Left lung (tissue), 10 donors: ENCODE measurements around the gene MAP4. TPM values are rescaled to one million over a fixed set of nuclear protein-coding genes. Genes with fewer than 3 reads are reported as not detected.

ENCODE experiments used
- ATAC-seq: fragments of 200-7000 bp; cut with Tn5 transposase; one replicate; pipeline ENCODE4 v1.9.1; 2020; ENCODE audit warnings: moderate library complexity
- DNase-seq, 4 donors: peaks; one replicate each; pipeline ENCODE4 v3.0.0-alpha.2; 2013 to 2020
- H3K27ac ChIP-seq, 2 donors: fragments of 200-600 bp; sonication (generic) in 1 of 2; one replicate each; pipeline versions ENCODE4 v1.5.0 to v1.8.0; 2020 to 2021
- H3K27me3 ChIP-seq, 2 donors: fragments of 200-600 bp; sonication (generic) in 1 of 2; one replicate each; pipeline versions ENCODE4 v1.5.0 to v1.8.0; 2020 to 2021
- H3K36me3 ChIP-seq, 2 donors: fragments of 200-600 bp; sonication (generic) in 1 of 2; one replicate each; pipeline versions ENCODE4 v1.5.0 to v1.8.0; 2020 to 2021
- H3K4me1 ChIP-seq, 2 donors: fragments of 200-600 bp; one replicate each; pipeline ENCODE4 v1.8.0; 2021
- H3K4me3 ChIP-seq, 2 donors: fragments of 200-600 bp; sonication (generic) in 1 of 2; one replicate each; pipeline versions ENCODE4 v1.5.0 to v1.8.0; 2020 to 2021; ENCODE audit warnings: mild to moderate bottlenecking in 1 of 2
- H3K9me3 ChIP-seq, 2 donors: fragments of 200-600 bp; sonication (generic) in 1 of 2; one replicate each; pipeline versions ENCODE4 v1.5.0 to v1.8.0; 2020 to 2021
- intact Hi-C, 2 donors: fragments of 100-400 bp; cut with DNase I; formaldehyde crosslinking; loops; one replicate each; pipeline versions ENCODE4 v1.11.2 to v1.14.2; 2022
- polyA plus RNA-seq, 6 donors: library from polyadenylated mRNA; unstranded; fragments of 120-200 nt; gene quantifications; one replicate each; pipeline ENCODE4 v1.2.1, GENCODE V29; 2013; ENCODE audit not compliant: insufficient read length in 6 of 6
- total RNA-seq, 2 donors: library from RNA; stranded (reverse); fragmentation: NEBNext Ultra II Directional; extraction: Animal tissue kit (Norgen Biotek cat#: 25700); gene quantifications; one replicate each; pipeline ENCODE4 v1.2.1, GENCODE V29; 2021
- TF ChIP-seq, protein P1 (sequence below), 2 donors: fragments of 200-600 bp; sonication (generic) in 1 of 2; IDR thresholded peaks; one replicate each; pipeline versions ENCODE4 v1.5.0 to v1.8.0; 2021; ENCODE audit warnings: antibody characterized with exemption in 2 of 2
- donor health status: DM: no; HTN: yes; CAD: no.
- donor health status: DM: no; HTN: no; CAD: no.

The MAP4 gene
- total and polyA plus RNA-seq, 8 donors, result 165 to 216 (median 177) TPM

DNA sequence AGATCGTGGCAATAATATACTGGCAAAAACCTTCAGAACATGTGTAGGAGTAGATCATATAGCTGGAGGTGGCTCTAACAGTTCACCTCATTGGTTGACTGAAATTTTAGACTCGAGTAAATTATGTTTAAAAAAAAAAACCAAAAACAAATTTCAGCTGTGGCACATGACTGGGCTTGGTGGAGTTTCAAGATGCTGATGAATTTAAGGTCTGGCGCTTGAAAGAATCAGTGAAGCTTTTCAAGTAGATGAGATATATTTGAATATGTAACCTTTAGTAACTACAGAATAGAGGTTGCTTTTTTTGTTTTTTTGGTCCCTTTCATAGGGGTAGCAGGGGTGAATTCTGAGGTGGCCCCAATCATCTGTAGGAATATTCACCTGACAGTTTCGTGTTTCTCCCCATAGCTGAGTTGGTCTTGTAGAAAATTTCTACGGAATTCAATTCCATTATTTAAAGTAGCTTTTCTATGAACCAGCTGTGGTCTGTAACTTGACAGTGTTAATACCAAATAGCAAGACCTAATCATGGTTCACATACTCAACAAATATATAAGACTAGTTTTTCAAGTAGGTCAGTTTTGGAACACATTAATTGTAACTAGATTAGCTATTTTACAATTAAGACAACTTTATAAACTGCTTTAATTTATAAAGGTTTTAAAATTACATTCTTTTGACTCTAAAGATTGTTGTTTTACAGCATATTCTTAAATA is 65.6 kb downstream of the MAP4 start:
- intact Hi-C loops, result no loop called here
- H3K27me3 ChIP-seq, result no peaks in the 10 kb centered on the region
- ATAC-seq, result no peak
- H3K27ac ChIP-seq, result no peak overlapping the region
- no peaks in the 10 kb centered on the region for H3K36me3 ChIP-seq
- no peaks in the 10 kb centered on the region for H3K9me3 ChIP-seq
- peaks cover 0 to 7% of the 10 kb centered on the region in 2 donors for H3K4me1 ChIP-seq
- TF ChIP-seq, protein P1, sequence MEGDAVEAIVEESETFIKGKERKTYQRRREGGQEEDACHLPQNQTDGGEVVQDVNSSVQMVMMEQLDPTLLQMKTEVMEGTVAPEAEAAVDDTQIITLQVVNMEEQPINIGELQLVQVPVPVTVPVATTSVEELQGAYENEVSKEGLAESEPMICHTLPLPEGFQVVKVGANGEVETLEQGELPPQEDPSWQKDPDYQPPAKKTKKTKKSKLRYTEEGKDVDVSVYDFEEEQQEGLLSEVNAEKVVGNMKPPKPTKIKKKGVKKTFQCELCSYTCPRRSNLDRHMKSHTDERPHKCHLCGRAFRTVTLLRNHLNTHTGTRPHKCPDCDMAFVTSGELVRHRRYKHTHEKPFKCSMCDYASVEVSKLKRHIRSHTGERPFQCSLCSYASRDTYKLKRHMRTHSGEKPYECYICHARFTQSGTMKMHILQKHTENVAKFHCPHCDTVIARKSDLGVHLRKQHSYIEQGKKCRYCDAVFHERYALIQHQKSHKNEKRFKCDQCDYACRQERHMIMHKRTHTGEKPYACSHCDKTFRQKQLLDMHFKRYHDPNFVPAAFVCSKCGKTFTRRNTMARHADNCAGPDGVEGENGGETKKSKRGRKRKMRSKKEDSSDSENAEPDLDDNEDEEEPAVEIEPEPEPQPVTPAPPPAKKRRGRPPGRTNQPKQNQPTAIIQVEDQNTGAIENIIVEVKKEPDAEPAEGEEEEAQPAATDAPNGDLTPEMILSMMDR (IDR thresholded peaks at IDR 0.05), result no peak
- no peak overlapping the region for H3K4me3 ChIP-seq
- DNase-seq, result no peak

DNA sequence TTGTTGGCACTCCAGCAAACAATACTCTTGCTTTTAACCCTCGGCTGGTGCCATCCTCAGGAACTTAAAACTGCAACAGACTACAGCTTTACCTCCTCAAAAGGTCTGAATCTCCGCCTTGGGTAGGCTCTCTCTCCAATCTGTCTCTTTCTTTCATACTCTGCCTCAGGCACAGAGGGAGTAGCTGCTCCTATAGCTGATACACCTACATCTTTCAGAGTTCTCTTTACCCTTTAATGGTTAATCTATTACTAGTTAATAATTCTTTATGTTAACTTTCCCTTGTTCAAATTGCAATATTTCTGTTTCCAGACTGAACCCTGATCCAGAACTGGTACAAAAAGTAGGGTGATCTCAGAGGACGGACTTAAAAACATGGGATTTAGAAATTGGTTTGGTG is 66.2 kb downstream of the MAP4 start:
- peaks cover 0 to 6% of the 10 kb centered on the region in 2 donors for H3K4me1 ChIP-seq
- H3K36me3 ChIP-seq, result no peaks in the 10 kb centered on the region
- ATAC-seq (no peak), DNase-seq (no peak)
- no peaks in the 10 kb centered on the region for H3K9me3 ChIP-seq
- no peaks in the 10 kb centered on the region for H3K27me3 ChIP-seq
- intact Hi-C loops, result no loop called here
- no peak overlapping the region for H3K4me3 ChIP-seq
- no peak overlapping the region for H3K27ac ChIP-seq
- TF ChIP-seq, protein P1 (IDR thresholded peaks at IDR 0.05), result no peak

DNA sequence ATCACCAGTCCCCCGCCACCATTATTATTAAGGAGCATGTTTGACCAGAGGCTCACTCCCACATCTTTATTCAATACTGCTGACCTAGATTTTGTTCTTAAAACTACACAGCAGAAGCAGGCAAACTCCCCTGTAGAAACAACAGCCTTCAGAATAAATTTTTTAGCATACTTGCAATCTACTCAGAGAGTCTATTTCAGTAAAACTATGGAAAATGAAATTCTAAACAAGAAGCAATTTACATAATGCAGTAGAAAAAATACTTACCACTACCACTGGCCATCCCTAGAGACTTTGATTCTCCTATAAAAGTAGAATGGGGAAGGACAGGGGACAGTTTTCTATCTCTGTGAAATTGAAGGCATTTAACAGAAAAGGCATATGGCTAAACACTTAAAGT is 76.0 kb downstream of the MAP4 start:
- intact Hi-C loops, result no loop called here
- ATAC-seq (no peak), DNase-seq (no peak)
- Histone ChIP-seq H3K4me3 (no peak overlapping the region), H3K27ac (no peak overlapping the region), H3K4me1 (no peaks in the 10 kb centered on the region), H3K27me3 (no peaks in the 10 kb centered on the region), H3K36me3 (no peaks in the 10 kb centered on the region), H3K9me3 (no peaks in the 10 kb centered on the region)
- TF ChIP-seq, protein P1 (IDR thresholded peaks at IDR 0.05), result no peak

DNA sequence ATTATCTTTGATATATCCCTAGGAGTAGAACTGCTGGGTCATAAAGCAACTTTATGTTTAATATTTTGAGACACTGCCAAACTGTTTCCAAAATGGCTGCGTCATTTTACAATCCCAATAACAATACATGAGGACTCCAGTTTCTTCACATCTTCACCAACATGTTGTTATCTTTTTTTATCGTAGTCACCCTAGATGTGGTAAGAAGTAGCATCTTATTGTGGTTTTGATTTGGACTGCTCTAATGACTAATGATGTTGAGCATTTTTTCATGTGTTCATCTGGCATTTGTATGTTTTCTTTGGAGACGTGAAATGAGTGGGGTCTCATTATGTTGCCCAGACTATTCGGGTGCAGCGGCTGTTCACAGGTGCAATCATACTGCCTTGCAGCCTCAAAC is 83.8 kb downstream of the MAP4 start:
- H3K27me3 ChIP-seq, result no peaks in the 10 kb centered on the region
- intact Hi-C loops, result no loop called here
- DNase-seq (no peak), ATAC-seq (no peak)
- peaks cover 0 to 13% of the 10 kb centered on the region in 2 donors for H3K36me3 ChIP-seq
- no peak overlapping the region for H3K27ac ChIP-seq
- TF ChIP-seq, protein P1 (IDR thresholded peaks at IDR 0.05), result no peak
- H3K4me1 ChIP-seq, result no peaks in the 10 kb centered on the region
- H3K4me3 ChIP-seq, result no peak overlapping the region
- H3K9me3 ChIP-seq, result no peaks in the 10 kb centered on the region

DNA sequence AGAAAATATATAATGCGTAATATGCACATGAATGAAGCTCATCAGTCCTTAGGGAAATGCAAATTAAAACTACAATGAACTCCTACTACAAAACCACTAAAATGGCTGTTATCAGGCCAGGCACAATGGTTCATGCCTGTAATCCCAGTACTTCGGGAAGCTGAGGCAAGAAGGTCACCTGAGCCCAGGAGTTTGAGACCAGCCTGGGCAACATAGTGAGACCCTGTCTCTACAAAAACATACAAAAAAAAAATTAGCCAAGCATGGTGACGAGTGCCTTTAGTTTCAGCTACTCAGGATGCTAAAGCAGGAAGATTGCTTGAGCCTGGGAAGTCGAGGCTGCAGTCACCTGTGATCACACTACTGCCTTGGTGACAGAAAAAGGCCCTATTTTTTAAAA is 85.2 kb downstream of the MAP4 start:
- DNase-seq, result no peak
- Histone ChIP-seq H3K27ac (no peak overlapping the region), H3K4me3 (no peak overlapping the region), H3K4me1 (no peaks in the 10 kb centered on the region), H3K36me3 (peaks cover 0 to 27% of the 10 kb centered on the region in 2 donors), H3K9me3 (no peaks in the 10 kb centered on the region), H3K27me3 (no peaks in the 10 kb centered on the region)
- TF ChIP-seq, protein P1 (IDR thresholded peaks at IDR 0.05), result no peak
- intact Hi-C loops, result no loop called here
- ATAC-seq, result no peak
